NB4 (cell line): ENCODE data around the gene LEPR.
"Not testable (repeated sequence)": the region's sequence is repeated elsewhere in the genome, so short reads cannot be mapped to it uniquely, and the experiment has no call there.

ENCODE experiments used
- DNase-seq: peaks from one replicate; pipeline ENCODE4 v3.0.0; 2010; ENCODE audit warnings: low read depth
- H3K4me3 ChIP-seq: one replicate; pipeline ENCODE4 v1.5.1; 2011; ENCODE audit warnings: mild to moderate bottlenecking, low read depth, low read length, moderate library complexity
- MYC ChIP-seq: IDR thresholded peaks from 2 replicates; pipeline ENCODE4 v1.6.1; 2011; ENCODE audit warnings: low read depth, low read length
- POLR2A ChIP-seq: IDR thresholded peaks from 2 replicates; pipeline ENCODE4 v1.6.1; 2011; ENCODE audit warnings: mild to moderate bottlenecking; ENCODE audit not compliant: insufficient read length; ENCODE audit errors: extremely low read depth
- TF ChIP-seq, protein P1 (sequence below): IDR thresholded peaks from one replicate; pipeline ENCODE4 v1.5.1; 2012; ENCODE audit warnings: low read depth, low read length
- TF ChIP-seq, protein P2 (sequence below): IDR thresholded peaks from 2 replicates; pipeline ENCODE4 v1.6.1; 2011; ENCODE audit warnings: low read depth, low read length

LEPR gene, protein sequence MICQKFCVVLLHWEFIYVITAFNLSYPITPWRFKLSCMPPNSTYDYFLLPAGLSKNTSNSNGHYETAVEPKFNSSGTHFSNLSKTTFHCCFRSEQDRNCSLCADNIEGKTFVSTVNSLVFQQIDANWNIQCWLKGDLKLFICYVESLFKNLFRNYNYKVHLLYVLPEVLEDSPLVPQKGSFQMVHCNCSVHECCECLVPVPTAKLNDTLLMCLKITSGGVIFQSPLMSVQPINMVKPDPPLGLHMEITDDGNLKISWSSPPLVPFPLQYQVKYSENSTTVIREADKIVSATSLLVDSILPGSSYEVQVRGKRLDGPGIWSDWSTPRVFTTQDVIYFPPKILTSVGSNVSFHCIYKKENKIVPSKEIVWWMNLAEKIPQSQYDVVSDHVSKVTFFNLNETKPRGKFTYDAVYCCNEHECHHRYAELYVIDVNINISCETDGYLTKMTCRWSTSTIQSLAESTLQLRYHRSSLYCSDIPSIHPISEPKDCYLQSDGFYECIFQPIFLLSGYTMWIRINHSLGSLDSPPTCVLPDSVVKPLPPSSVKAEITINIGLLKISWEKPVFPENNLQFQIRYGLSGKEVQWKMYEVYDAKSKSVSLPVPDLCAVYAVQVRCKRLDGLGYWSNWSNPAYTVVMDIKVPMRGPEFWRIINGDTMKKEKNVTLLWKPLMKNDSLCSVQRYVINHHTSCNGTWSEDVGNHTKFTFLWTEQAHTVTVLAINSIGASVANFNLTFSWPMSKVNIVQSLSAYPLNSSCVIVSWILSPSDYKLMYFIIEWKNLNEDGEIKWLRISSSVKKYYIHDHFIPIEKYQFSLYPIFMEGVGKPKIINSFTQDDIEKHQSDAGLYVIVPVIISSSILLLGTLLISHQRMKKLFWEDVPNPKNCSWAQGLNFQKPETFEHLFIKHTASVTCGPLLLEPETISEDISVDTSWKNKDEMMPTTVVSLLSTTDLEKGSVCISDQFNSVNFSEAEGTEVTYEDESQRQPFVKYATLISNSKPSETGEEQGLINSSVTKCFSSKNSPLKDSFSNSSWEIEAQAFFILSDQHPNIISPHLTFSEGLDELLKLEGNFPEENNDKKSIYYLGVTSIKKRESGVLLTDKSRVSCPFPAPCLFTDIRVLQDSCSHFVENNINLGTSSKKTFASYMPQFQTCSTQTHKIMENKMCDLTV

DNA sequence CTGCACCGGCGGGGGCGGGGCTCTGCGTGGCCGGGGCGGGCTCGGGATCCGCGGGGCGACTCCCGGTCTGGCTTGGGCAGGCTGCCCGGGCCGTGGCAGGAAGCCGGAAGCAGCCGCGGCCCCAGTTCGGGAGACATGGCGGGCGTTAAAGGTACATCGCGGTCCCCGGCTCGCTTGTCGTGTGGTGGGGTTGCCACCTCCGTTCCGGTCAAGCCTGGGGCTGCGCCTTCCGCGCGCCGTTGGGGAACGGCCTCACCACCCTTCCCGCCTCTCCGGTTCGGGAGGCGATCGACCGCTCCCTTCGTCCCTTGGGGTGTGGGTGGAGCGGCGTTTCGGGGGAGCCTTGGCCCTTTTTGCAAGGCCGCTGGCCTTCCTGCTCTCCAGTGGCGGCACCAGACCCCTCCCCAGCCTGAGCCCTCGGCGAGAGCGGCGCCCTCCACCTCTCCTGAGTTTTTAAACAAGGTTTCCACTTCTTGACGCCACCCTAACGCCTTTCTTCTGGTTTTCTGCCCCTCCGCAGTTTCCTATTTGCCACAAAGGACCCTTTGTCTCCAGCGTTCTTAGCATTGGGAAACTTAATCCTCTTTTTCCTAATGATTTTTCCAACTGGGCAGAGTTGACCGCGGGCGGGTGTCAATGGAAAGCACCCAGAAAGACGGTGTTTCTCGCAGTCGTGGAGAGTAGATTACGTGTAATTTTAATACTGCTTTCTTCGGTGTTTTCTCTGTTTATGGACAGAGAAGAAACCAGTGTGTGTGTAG is at the start of gene LEPR, which contains the start of gene LEPROT:
Gene LEPR, plus strand, starts transcription at position 79 of the 761 bp plus-strand sequence. CDS start 144,898 bp downstream, outside the sequence.
Gene LEPROT, plus strand, starts transcription at position 79 of the 761 bp plus-strand sequence. Its CDS starts 57 bp downstream, at position 136.
- TF ChIP-seq MYC (peak; percentile 30; the same call in 1 of the 2 replicates), POLR2A (peak; percentile 65)
- TF ChIP-seq, protein P1, sequence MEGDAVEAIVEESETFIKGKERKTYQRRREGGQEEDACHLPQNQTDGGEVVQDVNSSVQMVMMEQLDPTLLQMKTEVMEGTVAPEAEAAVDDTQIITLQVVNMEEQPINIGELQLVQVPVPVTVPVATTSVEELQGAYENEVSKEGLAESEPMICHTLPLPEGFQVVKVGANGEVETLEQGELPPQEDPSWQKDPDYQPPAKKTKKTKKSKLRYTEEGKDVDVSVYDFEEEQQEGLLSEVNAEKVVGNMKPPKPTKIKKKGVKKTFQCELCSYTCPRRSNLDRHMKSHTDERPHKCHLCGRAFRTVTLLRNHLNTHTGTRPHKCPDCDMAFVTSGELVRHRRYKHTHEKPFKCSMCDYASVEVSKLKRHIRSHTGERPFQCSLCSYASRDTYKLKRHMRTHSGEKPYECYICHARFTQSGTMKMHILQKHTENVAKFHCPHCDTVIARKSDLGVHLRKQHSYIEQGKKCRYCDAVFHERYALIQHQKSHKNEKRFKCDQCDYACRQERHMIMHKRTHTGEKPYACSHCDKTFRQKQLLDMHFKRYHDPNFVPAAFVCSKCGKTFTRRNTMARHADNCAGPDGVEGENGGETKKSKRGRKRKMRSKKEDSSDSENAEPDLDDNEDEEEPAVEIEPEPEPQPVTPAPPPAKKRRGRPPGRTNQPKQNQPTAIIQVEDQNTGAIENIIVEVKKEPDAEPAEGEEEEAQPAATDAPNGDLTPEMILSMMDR = no peak
- H3K4me3 ChIP-seq = peak within 1 kb of the TSS; percentile 92
- no peak for DNase-seq

DNA sequence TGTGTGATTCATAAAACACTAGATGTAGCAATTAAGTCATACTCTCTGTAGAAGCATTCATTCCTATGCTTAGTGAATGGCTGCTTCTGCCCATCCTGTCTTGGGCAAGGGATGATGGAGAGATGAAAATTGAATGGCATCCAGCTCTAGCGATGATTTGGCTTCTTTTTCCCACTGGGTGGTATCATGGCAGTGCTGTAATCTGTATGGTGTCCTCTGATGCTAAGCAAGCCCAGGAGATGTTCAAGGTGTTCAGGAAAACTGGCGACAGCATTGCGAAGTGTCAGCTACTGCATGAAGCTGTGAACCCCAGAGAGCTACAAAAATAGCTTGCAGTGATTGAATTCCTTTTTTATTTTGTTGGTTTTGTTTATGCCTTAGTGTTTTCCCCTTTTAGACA is 48.9 kb upstream of the LEPR start:
- no peak for DNase-seq
- no peak overlapping the region for H3K4me3 ChIP-seq
- TF ChIP-seq, protein P2, sequence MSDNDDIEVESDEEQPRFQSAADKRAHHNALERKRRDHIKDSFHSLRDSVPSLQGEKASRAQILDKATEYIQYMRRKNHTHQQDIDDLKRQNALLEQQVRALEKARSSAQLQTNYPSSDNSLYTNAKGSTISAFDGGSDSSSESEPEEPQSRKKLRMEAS = no peak
- TF ChIP-seq, protein P1 = no peak
- TF ChIP-seq MYC (no peak), POLR2A (no peak)

DNA sequence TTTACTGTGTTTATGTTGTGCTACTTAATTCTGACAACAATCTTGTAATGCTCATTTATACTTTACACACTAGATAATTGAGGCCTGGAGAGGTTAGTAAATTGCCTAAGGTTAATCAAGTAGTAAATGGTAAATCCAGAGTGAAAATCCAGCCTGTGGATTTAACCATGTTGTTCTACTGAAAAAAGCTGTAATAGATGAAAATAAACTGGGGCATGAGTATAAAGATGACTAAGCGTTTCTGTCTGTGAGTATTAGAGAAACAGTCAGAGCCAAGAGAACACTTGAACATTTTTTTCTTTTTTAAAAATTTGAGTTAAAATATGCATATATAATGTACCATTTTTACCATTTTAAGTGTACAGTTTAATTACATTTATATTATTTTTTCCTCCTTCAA is 47.9 kb upstream of the LEPR start:
- TF ChIP-seq, protein P2 = no peak
- TF ChIP-seq MYC = no peak
- no peak overlapping the region for H3K4me3 ChIP-seq
- DNase-seq = no peak

DNA sequence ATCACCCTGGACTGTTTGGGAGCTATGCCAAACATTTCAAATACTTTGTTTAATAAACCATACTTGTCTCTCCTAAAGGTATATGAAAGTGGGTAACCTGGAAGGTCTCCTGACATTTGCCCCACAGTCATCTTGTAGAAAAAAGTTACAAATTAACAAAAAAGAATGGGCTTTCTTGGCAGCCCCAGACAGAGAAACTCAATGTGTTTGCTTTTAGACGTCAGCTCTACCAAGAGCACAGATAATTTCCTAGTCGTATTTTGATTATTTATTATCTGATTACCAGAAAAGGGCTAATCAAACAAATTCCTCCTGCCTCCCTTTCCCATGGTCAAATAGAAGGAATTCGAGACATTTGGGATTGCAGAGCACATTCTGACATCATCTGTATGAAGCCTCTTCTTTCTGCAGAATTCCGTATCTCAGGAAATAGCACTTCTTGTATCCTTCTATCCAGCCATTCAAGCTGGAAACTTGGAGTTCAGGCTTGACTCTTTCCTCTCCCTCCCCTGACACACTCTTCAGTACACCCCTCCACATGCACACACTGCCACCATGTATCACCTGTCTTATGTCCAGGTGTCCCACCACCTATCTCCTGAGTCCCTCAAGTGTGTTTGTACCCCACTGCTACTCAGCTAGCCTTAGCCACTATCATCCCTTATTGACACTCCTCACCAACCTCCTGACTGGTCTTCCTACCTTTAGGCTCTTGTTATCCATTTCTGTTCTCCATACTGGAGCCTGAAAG is 42.8 kb upstream of the LEPR start:
- TF ChIP-seq, protein P2 = no peak
- TF ChIP-seq, protein P1 = no peak
- TF ChIP-seq MYC = no peak
- TF ChIP-seq POLR2A = no peak
- no peak overlapping the region for H3K4me3 ChIP-seq
- no peak for DNase-seq

DNA sequence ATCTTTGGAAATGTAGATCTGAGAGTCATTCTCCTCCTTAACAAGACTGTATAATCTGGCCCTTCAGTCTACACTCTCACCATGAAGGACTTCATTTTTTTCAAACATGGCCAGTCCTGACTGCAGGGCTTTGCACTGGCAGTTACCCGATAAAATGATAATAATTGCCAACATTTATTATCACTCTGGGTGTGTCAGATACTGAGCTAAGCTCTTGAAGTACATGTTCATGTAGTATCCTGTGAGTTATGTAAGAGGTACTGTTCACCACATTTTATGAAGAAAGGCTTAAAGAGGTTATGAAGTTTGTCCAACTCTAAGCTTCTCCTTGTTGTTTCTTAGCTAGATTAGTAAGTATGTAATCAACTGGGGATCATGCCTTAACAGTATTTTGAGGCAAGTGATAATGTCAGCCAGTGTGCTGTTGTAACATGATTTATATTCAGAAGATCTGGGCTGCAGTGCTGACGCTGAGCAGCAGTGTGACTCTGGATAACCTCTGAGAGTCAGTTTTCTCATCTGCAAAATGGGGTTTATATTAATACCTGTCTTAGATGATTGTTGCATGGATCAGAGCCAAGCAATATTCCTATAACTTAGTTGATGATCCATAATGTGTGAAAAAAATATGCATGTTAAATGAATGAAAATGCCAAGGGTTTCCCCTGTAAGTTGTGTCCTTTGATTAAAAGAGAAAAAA is 42.1 kb upstream of the LEPR start:
- TF ChIP-seq POLR2A (no peak), MYC (no peak)
- TF ChIP-seq, protein P2 = no peak
- TF ChIP-seq, protein P1 = no peak
- no peak overlapping the region for H3K4me3 ChIP-seq
- DNase-seq = no peak

DNA sequence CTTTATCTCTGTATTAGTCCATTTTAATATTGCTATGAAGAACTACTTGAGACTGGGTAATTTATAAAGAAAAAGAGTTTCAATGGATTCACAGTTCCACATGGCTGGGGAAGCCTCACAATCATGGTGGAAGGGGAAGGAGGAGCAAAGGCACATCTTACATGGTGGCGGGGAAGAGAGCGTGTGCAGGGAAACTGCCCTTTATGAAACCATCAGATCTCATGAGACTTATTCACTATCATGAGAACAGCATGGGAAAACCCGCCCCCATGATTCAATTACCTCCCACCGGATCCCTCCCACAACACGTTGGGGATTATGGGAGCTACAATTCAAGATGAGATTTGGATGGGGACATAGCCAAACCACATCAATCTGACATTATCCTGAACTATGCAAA is 36.0 kb upstream of the LEPR start:
- not testable (repeated sequence) for H3K4me3 ChIP-seq, DNase-seq
